SK-N-SH (cell line): ENCODE results near the gene ITGA2. TPM values are rescaled to one million over a fixed set of nuclear protein-coding genes. Genes with fewer than 3 reads are reported as not detected.

Source experiments
- CTCF ChIA-PET: fragments of 300-600, 350-600 bp; formaldehyde crosslinking; extraction: SDS; loops from one replicate; lab custom pipeline; 2021; lab: Yijun Ruan, JAX
- POLR2A ChIA-PET: fragments of 350-600 bp; sonication (Branson Sonifier 250); formaldehyde crosslinking; extraction: SDS; loops from one replicate; lab custom pipeline; 2020; ENCODE audit warnings: antibody characterized with exemption, inconsistent platforms; lab: Yijun Ruan, JAX
- DNase-seq: peaks from one replicate; pipeline ENCODE4 v3.0.0; 2012
- H2AFZ ChIP-seq: fragments of 200-600 bp; sonication (generic); 2 replicates; pipeline ENCODE4 v1.8.1; 2016; ENCODE audit warnings: antibody characterized with exemption, mild to moderate bottlenecking, low read depth
- H3F3A ChIP-seq: fragments of 200-600 bp; sonication (generic); replicated peaks from 2 replicates; pipeline ENCODE3; 2016; ENCODE audit warnings: antibody characterized with exemption, mild to moderate bottlenecking; ENCODE audit not compliant: insufficient read depth
- H3K27ac ChIP-seq, 2 experiments: fragments of 200-500 bp in 1 of 2; fragments of 200-600 bp in 1 of 2; sonication (Bioruptor generic) in 1 of 2; sonication (generic), shearing (Covaris generic) in 1 of 2; 2 replicates each; pipeline versions ENCODE4 v1.5.1 to v1.6.1; 2014 to 2016; ENCODE audit warnings: low read depth in 2 of 2, inconsistent platforms in 1 of 2, low read length in 1 of 2, mild to moderate bottlenecking in 1 of 2, mixed read lengths in 1 of 2
- H3K27me3 ChIP-seq: fragments of 200-600 bp; sonication (generic), shearing (Covaris generic); 2 replicates; pipeline ENCODE4 v1.6.1; 2016; ENCODE audit warnings: mixed run types; ENCODE audit not compliant: insufficient read depth
- H3K36me3 ChIP-seq, 2 experiments: fragments of 200-500 bp in 1 of 2; fragments of 200-600 bp in 1 of 2; sonication (Bioruptor generic) in 1 of 2; sonication (generic) in 1 of 2; replicated peaks in 1 of 2; 2 replicates each; pipeline versions ENCODE3 to v1.5.1; 2014 to 2016; ENCODE audit warnings: low read length in 1 of 2, mild to moderate bottlenecking in 1 of 2; ENCODE audit not compliant: insufficient read depth in 2 of 2, control insufficient read depth in 1 of 2
- H3K4me1 ChIP-seq, 2 experiments: fragments of 200-500 bp in 1 of 2; fragments of 200-600 bp in 1 of 2; sonication (Bioruptor generic) in 1 of 2; sonication (generic), shearing (Covaris generic) in 1 of 2; 2 replicates each; pipeline versions ENCODE4 v1.5.1 to v1.6.1; 2014 to 2016; ENCODE audit warnings: low read depth in 1 of 2, low read length in 1 of 2, mixed run types in 1 of 2; ENCODE audit not compliant: insufficient read depth in 2 of 2, control insufficient read depth in 1 of 2
- H3K4me2 ChIP-seq: fragments of 200-600 bp; sonication (generic), shearing (Covaris generic); 2 replicates; pipeline ENCODE4 v1.6.1; 2017; ENCODE audit warnings: mixed run types
- H3K4me3 ChIP-seq, 2 experiments: fragments of 200-500 bp in 1 of 2; fragments of 200-600 bp in 1 of 2; sonication (Bioruptor generic) in 1 of 2; sonication (generic), shearing (Covaris generic) in 1 of 2; 2 replicates each; pipeline versions ENCODE4 v1.5.1 to v1.8.1; 2014 to 2016; ENCODE audit warnings: low read depth in 2 of 2, inconsistent platforms in 1 of 2, low read length in 1 of 2, mild to moderate bottlenecking in 1 of 2, mixed read lengths in 1 of 2, moderate library complexity in 1 of 2
- H3K79me2 ChIP-seq: fragments of 200-600 bp; sonication (generic); 2 replicates; pipeline ENCODE4 v1.8.1; 2017; ENCODE audit warnings: mild to moderate bottlenecking; ENCODE audit not compliant: insufficient read depth
- H3K9ac ChIP-seq: fragments of 200-600 bp; sonication (generic); 2 replicates; pipeline ENCODE4 v1.6.1; 2017; ENCODE audit warnings: mixed run types
- H3K9me2 ChIP-seq: fragments of 200-600 bp; sonication (generic); 2 replicates; pipeline ENCODE4 v1.6.1; 2017; ENCODE audit warnings: mixed run types
- H3K9me3 ChIP-seq: fragments of 200-600 bp; sonication (generic); 2 replicates; pipeline ENCODE4 v1.6.1; 2017; ENCODE audit warnings: mixed run types, mild to moderate bottlenecking, moderate library complexity
- H4K20me1 ChIP-seq: fragments of 200-600 bp; sonication (generic); 2 replicates; pipeline ENCODE4 v1.6.1; 2017; ENCODE audit warnings: mild to moderate bottlenecking, mixed run types; ENCODE audit not compliant: insufficient read depth
- EP300 ChIP-seq, 2 experiments: IDR thresholded peaks; 2 replicates each; pipeline versions ENCODE4 v1.4.0 to v1.6.1; 2012; ENCODE audit warnings: borderline replicate concordance in 1 of 2, low read depth in 1 of 2, low read length in 1 of 2
- EZH2phosphoT487 ChIP-seq: fragments of 200-600 bp; sonication (generic); IDR thresholded peaks from 2 replicates; pipeline ENCODE4 v1.6.1; 2017; ENCODE audit warnings: low read depth, mixed run types, mild to moderate bottlenecking, antibody characterized with exemption, moderate library complexity, borderline replicate concordance
- FOSL2 ChIP-seq: IDR thresholded peaks from 2 replicates; pipeline ENCODE4 v1.4.0; 2012; ENCODE audit warnings: low read depth, mild to moderate bottlenecking, moderate library complexity, borderline replicate concordance
- NFIC ChIP-seq: IDR thresholded peaks from 2 replicates; pipeline ENCODE4 v1.4.0; 2012; ENCODE audit warnings: borderline replicate concordance
- POLR2AphosphoS5 ChIP-seq: IDR thresholded peaks from 2 replicates; pipeline ENCODE4 v1.6.1; 2012; ENCODE audit warnings: low read depth, low read length
- RCOR1 ChIP-seq: fragments of 150-350 bp; IDR thresholded peaks from 2 replicates; pipeline ENCODE4 v1.6.1; 2017; ENCODE audit warnings: antibody characterized with exemption, low read length
- RFX5 ChIP-seq: IDR thresholded peaks from 2 replicates; pipeline ENCODE4 v1.6.1; 2012; ENCODE audit warnings: mild to moderate bottlenecking, improper control_type of control experiment, low read length
- SIN3A ChIP-seq: IDR thresholded peaks from 2 replicates; pipeline ENCODE4 v1.6.1; 2012; ENCODE audit warnings: low read depth, mild to moderate bottlenecking, low read length, moderate library complexity, borderline replicate concordance
- TCF12 ChIP-seq: IDR thresholded peaks from 2 replicates; pipeline ENCODE4 v1.4.0; 2012
- TEAD4 ChIP-seq: IDR thresholded peaks from 2 replicates; pipeline ENCODE4 v1.4.0; 2012; ENCODE audit warnings: mild to moderate bottlenecking, borderline replicate concordance; ENCODE audit not compliant: insufficient read depth
- USF1 ChIP-seq: IDR thresholded peaks from 2 replicates; pipeline ENCODE4 v1.4.0; 2012; ENCODE audit warnings: low read depth, borderline replicate concordance
- USF2 ChIP-seq: fragments of 150-350 bp; IDR thresholded peaks from 2 replicates; pipeline ENCODE4 v1.6.1; 2017; ENCODE audit warnings: antibody characterized with exemption, low read length, low read depth, borderline replicate concordance
- WGBS: methylation state at CpG from one replicate; pipeline ENCODE4 v1.1.6; 2017; ENCODE audit warnings: low lambda C conversion rate; 5-methylcytosine and 5-hydroxymethylcytosine counted together
- polyA plus RNA-seq, 3 experiments: library from polyadenylated mRNA; depleted of rRNA; stranded (reverse); fragments of >200 nt; gene quantifications; 2 replicates each; pipeline ENCODE4 v1.2.3, GENCODE V29; 2012
- TF ChIP-seq, protein P1 (sequence below): IDR thresholded peaks from 2 replicates; pipeline ENCODE4; 2012
- TF ChIP-seq, protein P2 (sequence below): IDR thresholded peaks from 2 replicates; pipeline ENCODE4 v1.4.0; 2012; ENCODE audit warnings: low read depth

ITGA2 gene
- polyA plus RNA-seq, 1 of the 3 experiments (the other 2 are of a cell fraction) = 38.2 TPM

DNA sequence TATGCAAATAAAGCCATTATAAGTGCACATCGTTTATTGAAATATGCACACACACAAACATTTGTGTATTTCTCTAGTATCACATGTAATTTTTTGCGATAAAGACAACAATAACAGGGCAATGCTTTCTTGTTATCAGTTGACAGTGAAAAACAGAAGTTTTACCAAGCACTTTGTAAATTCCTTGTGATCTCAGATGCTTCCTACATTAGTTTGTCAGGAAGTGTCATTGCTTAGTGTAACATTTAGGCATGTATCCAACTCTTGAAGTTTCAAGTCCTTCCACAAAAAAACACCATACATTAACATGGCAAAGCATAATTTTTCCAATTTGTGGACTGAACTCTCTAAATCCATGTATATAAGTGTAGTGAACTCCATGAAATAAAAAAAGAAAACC is 74.0 kb downstream of the ITGA2 start:
- Histone ChIP-seq H3K4me2 (no peak overlapping the region), H3F3A (peaks cover 21% of the 10 kb centered on the region), H3K27ac (peak overlapping the region in 1 of 2 experiments; percentile 11; a peak in 1 of 4 replicates), H3K36me3 (peaks cover 70 to 99% of the 10 kb centered on the region in 2 experiments), H3K9me3 (no peaks in the 10 kb centered on the region), H3K9ac (no peak overlapping the region), H3K4me3 (no peak overlapping the region), H4K20me1 (no peaks in the 10 kb centered on the region), H3K79me2 (0 out of 2 replicates have a peak, but pooled peaks cover 8% of the 10 kb centered on the region), H3K27me3 (no peaks in the 10 kb centered on the region), H3K4me1 (peaks cover 0 to 10% of the 10 kb centered on the region in 2 experiments; a peak in 1 of 4 replicates), H3K9me2 (no peaks in the 10 kb centered on the region), H2AFZ (no peak overlapping the region)
- 96% methylated on average over 2 of the region's 2 CpGs for WGBS
- POLR2A ChIA-PET = no interaction called here
- no peak for TF ChIP-seq NFIC
- TF ChIP-seq USF1 = no peak
- peak; percentile 47; the same call in 1 of the 2 replicates for TF ChIP-seq TCF12
- TF ChIP-seq FOSL2 = no peak
- TF ChIP-seq, protein P1, sequence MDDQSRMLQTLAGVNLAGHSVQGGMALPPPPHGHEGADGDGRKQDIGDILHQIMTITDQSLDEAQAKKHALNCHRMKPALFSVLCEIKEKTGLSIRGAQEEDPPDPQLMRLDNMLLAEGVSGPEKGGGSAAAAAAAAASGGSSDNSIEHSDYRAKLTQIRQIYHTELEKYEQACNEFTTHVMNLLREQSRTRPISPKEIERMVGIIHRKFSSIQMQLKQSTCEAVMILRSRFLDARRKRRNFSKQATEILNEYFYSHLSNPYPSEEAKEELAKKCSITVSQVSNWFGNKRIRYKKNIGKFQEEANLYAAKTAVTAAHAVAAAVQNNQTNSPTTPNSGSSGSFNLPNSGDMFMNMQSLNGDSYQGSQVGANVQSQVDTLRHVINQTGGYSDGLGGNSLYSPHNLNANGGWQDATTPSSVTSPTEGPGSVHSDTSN = peak; percentile 30; the same call in 1 of the 2 replicates
- TF ChIP-seq SIN3A = no peak
- CTCF ChIA-PET = no interaction called here
- no peak for DNase-seq

- 84% methylated on average over 3 of the region's 3 CpGs for WGBS
- CTCF ChIA-PET = no interaction called here
- no peak for DNase-seq
Observed at GRCh38 chr5:53063791-53064190, 74.6 kb downstream of the ITGA2 start.

More at GRCh38 chr5:53063791-53064190, 74.6 kb downstream of the ITGA2 start:
- H3K4me3 ChIP-seq = no peak overlapping the region
- 0 out of 4 replicates have a peak overlapping the region, but pooled peaks of 1 of the 2 experiments have one; percentile 11 for H3K27ac ChIP-seq
- H3K79me2 ChIP-seq = 0 out of 2 replicates have a peak, but pooled peaks cover 8% of the 10 kb centered on the region
- H3K9me2 ChIP-seq = no peaks in the 10 kb centered on the region
- no peaks in the 10 kb centered on the region for H3K9me3 ChIP-seq
- H3K27me3 ChIP-seq = no peaks in the 10 kb centered on the region
- peaks cover 26% of the 10 kb centered on the region for H3F3A ChIP-seq
- no peak overlapping the region for H2AFZ ChIP-seq
- peaks cover 68 to 99% of the 10 kb centered on the region in 2 experiments for H3K36me3 ChIP-seq
- POLR2A ChIA-PET = no interaction called here
- H3K4me1 ChIP-seq = peaks cover 0 to 10% of the 10 kb centered on the region in 2 experiments; a peak in 1 of 4 replicates
- no peak overlapping the region for H3K9ac ChIP-seq
- no peak overlapping the region for H3K4me2 ChIP-seq
- no peaks in the 10 kb centered on the region for H4K20me1 ChIP-seq
- TF ChIP-seq RCOR1 (no peak), EP300 (IDR thresholded peaks at IDR 0.05; ENCODE audit: borderline replicate concordance in 1 of 2, low read depth in 1 of 2, low read length in 1 of 2) (no peak), TEAD4 (no peak), POLR2AphosphoS5 (no peak), EZH2phosphoT487 (no peak), RFX5 (no peak), USF2 (no peak), USF1 (no peak)
- TF ChIP-seq, protein P1 = no peak
- TF ChIP-seq, protein P2, sequence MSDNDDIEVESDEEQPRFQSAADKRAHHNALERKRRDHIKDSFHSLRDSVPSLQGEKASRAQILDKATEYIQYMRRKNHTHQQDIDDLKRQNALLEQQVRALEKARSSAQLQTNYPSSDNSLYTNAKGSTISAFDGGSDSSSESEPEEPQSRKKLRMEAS = no peak
